GM23338 (cell line): ENCODE measurements around the gene USP32. TPM values are rescaled to one million over a fixed set of nuclear protein-coding genes. Genes with fewer than 3 reads are reported as not detected.

Source experiments
- ATAC-seq: fragments of 200-7000 bp; cut with Tn5 transposase; 3 replicates; pipeline ENCODE4 v1.9.1; 2020
- DNase-seq: peaks from one replicate; pipeline ENCODE4 v3.0.0-alpha.2; 2015; ENCODE audit warnings: low spot score
- H2AFZ ChIP-seq: fragments of 200-600 bp; sonication (generic); 2 replicates; pipeline ENCODE4 v1.8.0; 2016; ENCODE audit warnings: antibody characterized with exemption, mild to moderate bottlenecking, moderate library complexity
- H3F3A ChIP-seq: fragments of 200-600 bp; sonication (generic); replicated peaks from 2 replicates; pipeline ENCODE4 v1.8.0; 2017; ENCODE audit warnings: antibody characterized with exemption, mixed run types, low read depth
- H3K27ac ChIP-seq: fragments of 200-600 bp; sonication (generic); 2 replicates; pipeline ENCODE4 v1.6.1; 2016; ENCODE audit warnings: low read depth
- H3K27me3 ChIP-seq: fragments of 200-600 bp; sonication (generic); 2 replicates; pipeline ENCODE4 v1.8.0; 2016; ENCODE audit warnings: mild to moderate bottlenecking, mixed run types, moderate library complexity; ENCODE audit not compliant: insufficient read depth
- H3K36me3 ChIP-seq: fragments of 200-600 bp; sonication (generic); 2 replicates; pipeline ENCODE4 v1.8.0; 2016; ENCODE audit warnings: mild to moderate bottlenecking; ENCODE audit not compliant: insufficient read depth
- H3K4me1 ChIP-seq: fragments of 200-600 bp; sonication (generic); 2 replicates; pipeline ENCODE4 v1.8.0; 2016; ENCODE audit warnings: mild to moderate bottlenecking, moderate library complexity; ENCODE audit not compliant: insufficient read depth
- H3K4me2 ChIP-seq: fragments of 200-600 bp; sonication (generic); 2 replicates; pipeline ENCODE4 v1.7.1; 2017; ENCODE audit warnings: mixed run types
- H3K4me3 ChIP-seq: fragments of 200-600 bp; sonication (generic); 2 replicates; pipeline ENCODE4 v1.6.1; 2016; ENCODE audit warnings: mixed run types
- H3K79me2 ChIP-seq: fragments of 200-600 bp; sonication (generic); replicated peaks from 2 replicates; pipeline ENCODE4 v1.8.0; 2017; ENCODE audit warnings: mild to moderate bottlenecking; ENCODE audit not compliant: insufficient read depth
- H3K9me2 ChIP-seq: fragments of 200-600 bp; sonication (generic); 2 replicates; pipeline ENCODE4 v1.8.0; 2017; ENCODE audit not compliant: insufficient read depth
- H4K20me1 ChIP-seq: fragments of 200-600 bp; sonication (generic); replicated peaks from 2 replicates; pipeline ENCODE4 v1.8.0; 2017; ENCODE audit warnings: mild to moderate bottlenecking; ENCODE audit not compliant: insufficient read depth
- H3K27ac Mint-ChIP-seq: 2 replicates; pipeline ENCODE4 v1.8.0; 2020; ENCODE audit warnings: inconsistent platforms, mild to moderate bottlenecking, moderate library complexity, mixed read lengths
- H3K27me3 Mint-ChIP-seq: 3 replicates; pipeline ENCODE4 v1.8.0; 2022; ENCODE audit warnings: low read depth, mild to moderate bottlenecking, moderate library complexity, mixed read lengths, inconsistent platforms; ENCODE audit not compliant: insufficient read depth, poor library complexity
- H3K36me3 Mint-ChIP-seq: 3 replicates; pipeline ENCODE4 v1.8.0; 2021; ENCODE audit warnings: low read depth, mild to moderate bottlenecking, inconsistent platforms, moderate library complexity, mixed read lengths
- H3K4me1 Mint-ChIP-seq: 3 replicates; pipeline ENCODE4 v1.8.0; 2020; ENCODE audit warnings: mild to moderate bottlenecking, inconsistent platforms, mixed read lengths
- H3K4me3 Mint-ChIP-seq: 3 replicates; pipeline ENCODE4 v1.8.0; 2021; ENCODE audit warnings: moderate library complexity, mild to moderate bottlenecking, inconsistent platforms, mixed read lengths
- H3K9me3 Mint-ChIP-seq: 3 replicates; pipeline ENCODE4 v1.8.0; 2020; ENCODE audit warnings: moderate library complexity, mild to moderate bottlenecking, inconsistent platforms, mixed read lengths
- CREB1 ChIP-seq: fragments of 250-450 bp; sonication (Bioruptor Pico); IDR thresholded peaks from 2 replicates; pipeline ENCODE4 v1.5.0; 2020; ENCODE audit warnings: low read depth, mild to moderate bottlenecking, moderate library complexity
- EZH2 ChIP-seq: fragments of 200-600 bp; sonication (generic); IDR thresholded peaks from one replicate; pipeline ENCODE4 v1.8.0; 2017; ENCODE audit warnings: antibody characterized with exemption, mild to moderate bottlenecking, low read depth; ENCODE audit not compliant: unreplicated experiment
- STAT1 ChIP-seq: IDR thresholded peaks from one replicate; pipeline ENCODE4 v1.6.1; 2016; ENCODE audit warnings: antibody characterized with exemption; ENCODE audit not compliant: unreplicated experiment
- ZNF114 ChIP-seq: fragments of 250-450 bp; sonication (Bioruptor Pico); IDR thresholded peaks from 2 replicates; pipeline ENCODE4 v1.5.0; 2020; ENCODE audit warnings: mild to moderate bottlenecking, moderate library complexity
- ZNF331 ChIP-seq: fragments of 250-450 bp; sonication (Bioruptor Pico); IDR thresholded peaks from 2 replicates; pipeline ENCODE4 v1.5.0; 2020; ENCODE audit warnings: low read depth, mild to moderate bottlenecking, moderate library complexity
- polyA plus RNA-seq: library from polyadenylated mRNA; unstranded; fragments of >200 nt; fragmentation: Nextera tagmentation; extraction: Ambion mirVana; gene quantifications from 2 replicates; pipeline ENCODE4 v1.2.1, GENCODE V29; 2016
- total RNA-seq: library from RNA; depleted of rRNA; stranded (reverse); fragments of >200 nt; shearing (Covaris generic); gene quantifications from 2 replicates; pipeline ENCODE4 v1.2.3, GENCODE V29; 2014
- TF ChIP-seq, protein P1 (sequence below): fragments of 250-450 bp; sonication (Bioruptor Pico); IDR thresholded peaks from 2 replicates; pipeline ENCODE4 v1.5.0; 2020; ENCODE audit warnings: mild to moderate bottlenecking, moderate library complexity

Gene USP32
- total and polyA plus RNA-seq, 2 experiments from 2014 or later = 43.6 to 129 TPM

DNA sequence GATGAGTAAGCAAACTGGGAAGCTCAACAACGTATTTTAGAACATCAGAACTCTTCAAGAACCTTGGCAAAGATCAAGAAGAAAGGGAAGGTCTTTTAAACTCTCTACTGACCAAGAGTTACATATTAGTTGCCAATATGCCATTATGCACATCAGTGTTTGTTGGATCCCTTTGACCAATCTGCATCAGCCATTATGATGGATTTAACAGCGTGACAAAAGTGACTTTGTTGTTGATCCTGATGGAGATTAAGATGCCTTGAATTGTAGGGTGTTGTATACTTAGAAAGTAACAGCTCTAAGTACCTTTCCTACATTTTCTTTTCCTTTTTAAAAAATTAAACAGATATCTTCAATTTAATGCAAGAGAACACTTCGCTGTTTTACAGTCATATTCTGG lies 133.6 kb downstream of the USP32 start:
- 0 out of 2 replicates have a peak, but pooled peaks cover 3% of the 10 kb centered on the region for H4K20me1 ChIP-seq
- no peak overlapping the region for H2AFZ ChIP-seq
- H3K27me3 ChIP-seq = no peaks in the 10 kb centered on the region
- TF ChIP-seq EZH2 (no peak), ZNF114 (CRISPR knock-in tag) (no peak), ZNF331 (CRISPR knock-in tag) (no peak), STAT1 (no peak), CREB1 (CRISPR knock-in tag) (no peak)
- TF ChIP-seq, protein P1, sequence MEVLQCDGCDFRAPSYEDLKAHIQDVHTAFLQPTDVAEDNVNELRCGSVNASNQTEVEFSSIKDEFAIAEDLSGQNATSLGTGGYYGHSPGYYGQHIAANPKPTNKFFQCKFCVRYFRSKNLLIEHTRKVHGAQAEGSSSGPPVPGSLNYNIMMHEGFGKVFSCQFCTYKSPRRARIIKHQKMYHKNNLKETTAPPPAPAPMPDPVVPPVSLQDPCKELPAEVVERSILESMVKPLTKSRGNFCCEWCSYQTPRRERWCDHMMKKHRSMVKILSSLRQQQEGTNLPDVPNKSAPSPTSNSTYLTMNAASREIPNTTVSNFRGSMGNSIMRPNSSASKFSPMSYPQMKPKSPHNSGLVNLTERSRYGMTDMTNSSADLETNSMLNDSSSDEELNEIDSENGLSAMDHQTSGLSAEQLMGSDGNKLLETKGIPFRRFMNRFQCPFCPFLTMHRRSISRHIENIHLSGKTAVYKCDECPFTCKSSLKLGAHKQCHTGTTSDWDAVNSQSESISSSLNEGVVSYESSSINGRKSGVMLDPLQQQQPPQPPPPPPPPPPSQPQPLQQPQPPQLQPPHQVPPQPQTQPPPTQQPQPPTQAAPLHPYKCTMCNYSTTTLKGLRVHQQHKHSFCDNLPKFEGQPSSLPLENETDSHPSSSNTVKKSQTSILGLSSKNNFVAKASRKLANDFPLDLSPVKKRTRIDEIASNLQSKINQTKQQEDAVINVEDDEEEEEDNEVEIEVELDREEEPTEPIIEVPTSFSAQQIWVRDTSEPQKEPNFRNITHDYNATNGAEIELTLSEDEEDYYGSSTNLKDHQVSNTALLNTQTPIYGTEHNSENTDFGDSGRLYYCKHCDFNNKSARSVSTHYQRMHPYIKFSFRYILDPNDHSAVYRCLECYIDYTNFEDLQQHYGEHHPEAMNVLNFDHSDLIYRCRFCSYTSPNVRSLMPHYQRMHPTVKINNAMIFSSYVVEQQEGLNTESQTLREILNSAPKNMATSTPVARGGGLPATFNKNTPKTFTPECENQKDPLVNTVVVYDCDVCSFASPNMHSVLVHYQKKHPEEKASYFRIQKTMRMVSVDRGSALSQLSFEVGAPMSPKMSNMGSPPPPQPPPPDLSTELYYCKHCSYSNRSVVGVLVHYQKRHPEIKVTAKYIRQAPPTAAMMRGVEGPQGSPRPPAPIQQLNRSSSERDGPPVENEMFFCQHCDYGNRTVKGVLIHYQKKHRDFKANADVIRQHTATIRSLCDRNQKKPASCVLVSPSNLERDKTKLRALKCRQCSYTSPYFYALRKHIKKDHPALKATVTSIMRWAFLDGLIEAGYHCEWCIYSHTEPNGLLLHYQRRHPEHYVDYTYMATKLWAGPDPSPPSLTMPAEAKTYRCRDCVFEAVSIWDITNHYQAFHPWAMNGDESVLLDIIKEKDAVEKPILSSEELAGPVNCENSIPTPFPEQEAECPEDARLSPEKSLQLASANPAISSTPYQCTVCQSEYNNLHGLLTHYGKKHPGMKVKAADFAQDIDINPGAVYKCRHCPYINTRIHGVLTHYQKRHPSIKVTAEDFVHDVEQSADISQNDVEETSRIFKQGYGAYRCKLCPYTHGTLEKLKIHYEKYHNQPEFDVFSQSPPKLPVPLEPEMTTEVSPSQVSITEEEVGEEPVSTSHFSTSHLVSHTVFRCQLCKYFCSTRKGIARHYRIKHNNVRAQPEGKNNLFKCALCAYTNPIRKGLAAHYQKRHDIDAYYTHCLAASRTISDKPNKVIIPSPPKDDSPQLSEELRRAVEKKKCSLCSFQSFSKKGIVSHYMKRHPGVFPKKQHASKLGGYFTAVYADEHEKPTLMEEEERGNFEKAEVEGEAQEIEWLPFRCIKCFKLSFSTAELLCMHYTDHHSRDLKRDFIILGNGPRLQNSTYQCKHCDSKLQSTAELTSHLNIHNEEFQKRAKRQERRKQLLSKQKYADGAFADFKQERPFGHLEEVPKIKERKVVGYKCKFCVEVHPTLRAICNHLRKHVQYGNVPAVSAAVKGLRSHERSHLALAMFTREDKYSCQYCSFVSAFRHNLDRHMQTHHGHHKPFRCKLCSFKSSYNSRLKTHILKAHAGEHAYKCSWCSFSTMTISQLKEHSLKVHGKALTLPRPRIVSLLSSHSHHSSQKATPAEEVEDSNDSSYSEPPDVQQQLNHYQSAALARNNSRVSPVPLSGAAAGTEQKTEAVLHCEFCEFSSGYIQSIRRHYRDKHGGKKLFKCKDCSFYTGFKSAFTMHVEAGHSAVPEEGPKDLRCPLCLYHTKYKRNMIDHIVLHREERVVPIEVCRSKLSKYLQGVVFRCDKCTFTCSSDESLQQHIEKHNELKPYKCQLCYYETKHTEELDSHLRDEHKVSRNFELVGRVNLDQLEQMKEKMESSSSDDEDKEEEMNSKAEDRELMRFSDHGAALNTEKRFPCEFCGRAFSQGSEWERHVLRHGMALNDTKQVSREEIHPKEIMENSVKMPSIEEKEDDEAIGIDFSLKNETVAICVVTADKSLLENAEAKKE (CRISPR knock-in tag) = no peak
- H3K36me3 ChIP-seq = peaks cover 6% of the 10 kb centered on the region; the same call in 1 of the 2 replicates
- Mint-ChIP-seq H3K36me3 (peaks cover 22% of the 10 kb centered on the region; the same call in 2 of the 3 replicates), H3K27ac (peak overlapping the region; percentile 11; the same call in 1 of the 2 replicates), H3K27me3 (no peaks in the 10 kb centered on the region), H3K4me3 (no peak overlapping the region), H3K4me1 (peaks cover 28% of the 10 kb centered on the region; the same call in 2 of the 3 replicates), H3K9me3 (no peaks in the 10 kb centered on the region)
- no peak for ATAC-seq
- peak overlapping the region; percentile 15; the same call in 1 of the 2 replicates for H3K4me2 ChIP-seq
- no peaks in the 10 kb centered on the region for H3K9me2 ChIP-seq
- DNase-seq = no peak
- H3F3A ChIP-seq = no peaks in the 10 kb centered on the region
- no peak overlapping the region for H3K27ac ChIP-seq
- H3K4me1 ChIP-seq = peaks cover 20% of the 10 kb centered on the region
- H3K4me3 ChIP-seq = no peak overlapping the region
- peaks cover 7% of the 10 kb centered on the region; the same call in 1 of the 2 replicates for H3K79me2 ChIP-seq
